Mesendoderm (in vitro differentiated cells): ENCODE measurements around the gene OMP.

Experiments
- DNase-seq: peaks from one replicate; pipeline ENCODE4 v3.0.0; 2013
- H2AK5ac ChIP-seq: 2 replicates; pipeline ENCODE4 v1.6.1; 2013; ENCODE audit warnings: low read length, inconsistent platforms
- H2BK120ac ChIP-seq: 2 replicates; pipeline ENCODE4 v1.6.1; 2013; ENCODE audit warnings: low read depth, mild to moderate bottlenecking, low read length, moderate library complexity, mixed read lengths
- H2BK15ac ChIP-seq: replicated peaks from 2 replicates; pipeline ENCODE4 v1.6.1; 2013; ENCODE audit warnings: low read depth, mild to moderate bottlenecking, moderate library complexity
- H2BK5ac ChIP-seq: 2 replicates; pipeline ENCODE4 v1.6.1; 2013; ENCODE audit warnings: low read length, inconsistent platforms
- H3K18ac ChIP-seq: 2 replicates; pipeline ENCODE4 v1.6.1; 2013; ENCODE audit warnings: mild to moderate bottlenecking, low read length, mixed read lengths
- H3K23ac ChIP-seq: one replicate; pipeline ENCODE4 v1.6.1; 2013; ENCODE audit warnings: low read length
- H3K27ac ChIP-seq: 2 replicates; pipeline ENCODE4 v1.5.1; 2013; ENCODE audit warnings: low read depth, mild to moderate bottlenecking, inconsistent platforms, low read length, moderate library complexity
- H3K27me3 ChIP-seq: 2 replicates; pipeline ENCODE4 v1.6.1; 2013; ENCODE audit warnings: low read length, control low read depth, mild to moderate bottlenecking, inconsistent platforms; ENCODE audit not compliant: insufficient read depth, poor library complexity
- H3K36me3 ChIP-seq: 2 replicates; pipeline ENCODE4 v1.6.1; 2013; ENCODE audit warnings: low read length, inconsistent platforms; ENCODE audit not compliant: control insufficient read depth, insufficient read depth
- H3K4ac ChIP-seq: one replicate; pipeline ENCODE4 v1.6.1; 2013; ENCODE audit warnings: low read depth, mild to moderate bottlenecking, low read length, moderate library complexity
- H3K4me1 ChIP-seq: 2 replicates; pipeline ENCODE4 v1.6.1; 2013; ENCODE audit warnings: low read depth, low read length, inconsistent platforms; ENCODE audit not compliant: control insufficient read depth
- H3K4me2 ChIP-seq: 2 replicates; pipeline ENCODE4 v1.6.1; 2013; ENCODE audit warnings: low read length
- H3K4me3 ChIP-seq: 2 replicates; pipeline ENCODE4 v1.5.1; 2013; ENCODE audit warnings: mild to moderate bottlenecking, low read length
- H3K56ac ChIP-seq: one replicate; pipeline ENCODE4 v1.6.1; 2013; ENCODE audit warnings: low read length
- H3K79me1 ChIP-seq: 2 replicates; pipeline ENCODE4 v1.6.1; 2013; ENCODE audit warnings: low read length, inconsistent platforms
- H3K79me2 ChIP-seq: 2 replicates; pipeline ENCODE4 v1.6.1; 2013; ENCODE audit warnings: mild to moderate bottlenecking, low read length; ENCODE audit not compliant: control insufficient read depth, insufficient read depth
- H3K9ac ChIP-seq: 2 replicates; pipeline ENCODE4 v1.6.1; 2013; ENCODE audit warnings: low read length, inconsistent platforms
- H4K5ac ChIP-seq: one replicate; pipeline ENCODE4 v1.6.1; 2013; ENCODE audit warnings: low read length
- H4K8ac ChIP-seq: one replicate; pipeline ENCODE4 v1.6.1; 2013; ENCODE audit warnings: low read depth, mild to moderate bottlenecking, control low read depth, low read length, moderate library complexity
- WGBS: extraction: QIAGEN DNeasy Blood & Tissue Kit; methylation state at CpG from one replicate; pipeline ENCODE4 v1.1.7; 2013; ENCODE audit warnings: low lambda C conversion rate, missing lambda C conversion rate; ENCODE audit not compliant: insufficient coverage; ENCODE audit errors: extremely low coverage; 5-methylcytosine and 5-hydroxymethylcytosine counted together

The OMP gene

GRCh38 chr11:77074626-77075221 lies 27.9 kb upstream of the OMP start:
- Histone ChIP-seq H3K23ac (no peak overlapping the region), H3K27ac (no peak overlapping the region), H2AK5ac (no peak overlapping the region), H3K4me1 (no peaks in the 10 kb centered on the region), H2BK15ac (no peak overlapping the region), H3K79me1 (no peaks in the 10 kb centered on the region), H3K18ac (no peak overlapping the region), H3K79me2 (no peaks in the 10 kb centered on the region), H3K56ac (no peak overlapping the region), H3K9ac (no peak overlapping the region), H4K8ac (no peak overlapping the region), H3K4me2 (no peak overlapping the region), H4K5ac (no peak overlapping the region), H3K4me3 (no peak overlapping the region), H2BK120ac (no peak overlapping the region), H3K36me3 (no peaks in the 10 kb centered on the region), H3K4ac (no peak overlapping the region), H3K27me3 (no peaks in the 10 kb centered on the region), H2BK5ac (no peak overlapping the region)
- no CpG with 5 or more reads among the region's 15 CpGs for WGBS
- DNase-seq, result no peak

GRCh38 chr11:77075425-77075905 lies 27.2 kb upstream of the OMP start:
- Histone ChIP-seq H3K79me1 (no peaks in the 10 kb centered on the region), H3K79me2 (no peaks in the 10 kb centered on the region), H3K9ac (no peak overlapping the region), H2BK5ac (no peak overlapping the region), H4K5ac (no peak overlapping the region), H3K56ac (no peak overlapping the region), H3K4me3 (no peak overlapping the region), H2BK15ac (no peak overlapping the region), H3K18ac (no peak overlapping the region), H3K4me1 (no peaks in the 10 kb centered on the region), H2AK5ac (no peak overlapping the region), H3K36me3 (no peaks in the 10 kb centered on the region), H3K27me3 (no peaks in the 10 kb centered on the region), H2BK120ac (no peak overlapping the region), H3K27ac (no peak overlapping the region), H3K4ac (no peak overlapping the region), H4K8ac (no peak overlapping the region), H3K4me2 (no peak overlapping the region), H3K23ac (no peak overlapping the region)
- DNase-seq, result no peak
- no CpG with 5 or more reads among the region's 5 CpGs for WGBS

GRCh38 chr11:77079666-77080065 lies 23.0 kb upstream of the OMP start:
- no peak overlapping the region for H3K18ac ChIP-seq
- no peaks in the 10 kb centered on the region for H3K27me3 ChIP-seq
- H3K4ac ChIP-seq, result no peak overlapping the region
- H3K4me3 ChIP-seq, result no peak overlapping the region
- no peak overlapping the region for H2BK5ac ChIP-seq
- no peak overlapping the region for H2AK5ac ChIP-seq
- no peak overlapping the region for H3K4me2 ChIP-seq
- H3K56ac ChIP-seq, result no peak overlapping the region
- H3K4me1 ChIP-seq, result no peaks in the 10 kb centered on the region
- no peak overlapping the region for H4K8ac ChIP-seq
- no peak overlapping the region for H3K9ac ChIP-seq
- H3K27ac ChIP-seq, result no peak overlapping the region
- H2BK120ac ChIP-seq, result no peak overlapping the region
- no peaks in the 10 kb centered on the region for H3K36me3 ChIP-seq
- DNase-seq, result no peak
- no CpG with 5 or more reads among the region's 2 CpGs for WGBS
- H3K79me1 ChIP-seq, result no peaks in the 10 kb centered on the region
- H3K79me2 ChIP-seq, result no peaks in the 10 kb centered on the region
- H3K23ac ChIP-seq, result no peak overlapping the region
- no peak overlapping the region for H4K5ac ChIP-seq
- no peak overlapping the region for H2BK15ac ChIP-seq

GRCh38 chr11:77080643-77081210 lies 21.9 kb upstream of the OMP start:
- Histone ChIP-seq H3K79me1 (no peaks in the 10 kb centered on the region), H3K4me2 (no peak overlapping the region), H2BK5ac (no peak overlapping the region), H2AK5ac (no peak overlapping the region), H3K56ac (no peak overlapping the region), H3K27me3 (no peaks in the 10 kb centered on the region), H3K79me2 (no peaks in the 10 kb centered on the region), H3K4me1 (no peaks in the 10 kb centered on the region), H3K4ac (no peak overlapping the region), H3K18ac (no peak overlapping the region), H2BK15ac (no peak overlapping the region), H3K36me3 (no peaks in the 10 kb centered on the region), H3K9ac (no peak overlapping the region), H4K5ac (no peak overlapping the region), H3K23ac (no peak overlapping the region), H3K27ac (no peak overlapping the region), H2BK120ac (no peak overlapping the region), H3K4me3 (no peak overlapping the region), H4K8ac (no peak overlapping the region)
- WGBS, result no CpG with 5 or more reads among the region's 2 CpGs
- DNase-seq, result no peak

- Histone ChIP-seq H3K9ac (no peak overlapping the region), H4K5ac (no peak overlapping the region), H3K4me3 (no peak overlapping the region), H3K56ac (no peak overlapping the region), H3K4ac (no peak overlapping the region), H3K4me2 (no peak overlapping the region), H3K4me1 (no peaks in the 10 kb centered on the region), H2BK120ac (no peak overlapping the region), H2AK5ac (no peak overlapping the region), H3K27ac (no peak overlapping the region), H3K18ac (no peak overlapping the region), H2BK15ac (no peak overlapping the region), H2BK5ac (no peak overlapping the region), H3K27me3 (no peaks in the 10 kb centered on the region), H4K8ac (no peak overlapping the region), H3K36me3 (no peaks in the 10 kb centered on the region), H3K23ac (no peak overlapping the region), H3K79me2 (no peaks in the 10 kb centered on the region), H3K79me1 (no peaks in the 10 kb centered on the region)
- DNase-seq, result no peak
- no CpG with 5 or more reads among the region's 9 CpGs for WGBS
These were observed 21.2 kb upstream of the OMP start for GRCh38 chr11:77081381-77081851.
